H1 (cell line): ENCODE measurements around the gene BRD4. TPM values are rescaled to one million over a fixed set of nuclear protein-coding genes. Genes with fewer than 3 reads are reported as not detected.

Experiments used
- CTCF ChIA-PET: fragments of 300-600 bp; sonication (Branson Sonifier 250); formaldehyde crosslinking; loops from one replicate; lab custom pipeline; 2021; ENCODE audit not compliant: partially characterized antibody; lab: Charles Lee
- POLR2A ChIA-PET: fragments of 300-600 bp; sonication (Branson Sonifier 250); formaldehyde crosslinking; loops from one replicate; lab custom pipeline; 2021; ENCODE audit warnings: inconsistent platforms; ENCODE audit not compliant: partially characterized antibody; lab: Charles Lee
- DNase-seq, 2 experiments: peaks; one replicate each; pipeline versions ENCODE4 v3.0.0 to v3.0.0-alpha.2; 2010 to 2022; ENCODE audit warnings: low spot score in 2 of 2, low read depth in 1 of 2, mixed read lengths in 1 of 2
- FAIRE-seq: peaks from 2 replicates; lab custom pipeline; 2011; peaks lifted over from hg19 to GRCh38; lab: Jason Lieb, UNC
- H2AFZ ChIP-seq: 2 replicates; pipeline ENCODE4 v1.8.1; 2012; ENCODE audit warnings: low read length, inconsistent platforms
- H2AK5ac ChIP-seq: 2 replicates; pipeline ENCODE4 v1.6.1; 2013; ENCODE audit warnings: low read depth, low read length
- H2BK120ac ChIP-seq: replicated peaks from 2 replicates; pipeline ENCODE3; 2013; ENCODE audit warnings: low read depth, low read length, inconsistent platforms
- H2BK12ac ChIP-seq: 2 replicates; pipeline ENCODE4 v1.6.1; 2013; ENCODE audit warnings: low read depth, low read length
- H2BK15ac ChIP-seq: 2 replicates; pipeline ENCODE4 v1.6.1; 2013; ENCODE audit warnings: low read length
- H2BK20ac ChIP-seq: 2 replicates; pipeline ENCODE4 v1.6.1; 2013; ENCODE audit warnings: low read length
- H2BK5ac ChIP-seq: 2 replicates; pipeline ENCODE4 v1.6.1; 2013; ENCODE audit warnings: low read depth, low read length
- H3K14ac ChIP-seq: 2 replicates; pipeline ENCODE4 v1.6.1; 2013; ENCODE audit warnings: inconsistent platforms; ENCODE audit not compliant: insufficient read length
- H3K18ac ChIP-seq: 2 replicates; pipeline ENCODE4 v1.6.1; 2013; ENCODE audit warnings: low read length; ENCODE audit errors: extremely low read depth
- H3K23ac ChIP-seq: 2 replicates; pipeline ENCODE4 v1.6.1; 2013; ENCODE audit warnings: inconsistent platforms; ENCODE audit not compliant: insufficient read length
- H3K23me2 ChIP-seq: 2 replicates; pipeline ENCODE4 v1.6.1; 2013; ENCODE audit warnings: low read depth, low read length
- H3K27ac ChIP-seq: 2 replicates; pipeline ENCODE4 v1.6.1; 2011; ENCODE audit warnings: low read depth, low read length, inconsistent platforms
- H3K27me3 ChIP-seq, 4 experiments: replicated peaks in 1 of 4; 1 replicate in 1 of 4; 2 replicates in 3 of 4; pipeline versions ENCODE4 v1.6.1 to v1.8.1; 2011 to 2013; ENCODE audit warnings: low read length in 3 of 4, mild to moderate bottlenecking in 3 of 4, inconsistent platforms in 2 of 4, mixed read lengths in 2 of 4, moderate library complexity in 1 of 4; ENCODE audit not compliant: control insufficient read depth in 3 of 4, insufficient read depth in 3 of 4; ENCODE audit errors: extremely low read depth in 1 of 4
- H3K36me3 ChIP-seq, 4 experiments: 2 replicates each; pipeline versions ENCODE4 v1.6.1 to v1.8.1; 2011 to 2013; ENCODE audit warnings: mild to moderate bottlenecking in 4 of 4, low read length in 3 of 4, moderate library complexity in 2 of 4, control low read depth in 1 of 4, inconsistent platforms in 1 of 4; ENCODE audit not compliant: insufficient read depth in 4 of 4, control insufficient read depth in 2 of 4
- H3K4ac ChIP-seq: replicated peaks from 2 replicates; pipeline ENCODE3; 2013; ENCODE audit warnings: low read length, low read depth, mixed read lengths, inconsistent platforms; ENCODE audit not compliant: insufficient read length
- H3K4me1 ChIP-seq, 4 experiments: replicated peaks in 1 of 4; 1 replicate in 1 of 4; 2 replicates in 3 of 4; pipeline versions ENCODE4 v1.6.1 to v1.8.1; 2011 to 2013; ENCODE audit warnings: low read length in 3 of 4, inconsistent platforms in 2 of 4, mixed read lengths in 1 of 4; ENCODE audit not compliant: insufficient read depth in 4 of 4, control insufficient read depth in 3 of 4
- H3K4me2 ChIP-seq, 2 experiments: 2 replicates each; pipeline versions ENCODE4 v1.6.1 to v1.8.1; 2011 to 2013; ENCODE audit warnings: low read depth in 2 of 2, low read length in 2 of 2, control low read depth in 1 of 2, inconsistent platforms in 1 of 2, mild to moderate bottlenecking in 1 of 2; ENCODE audit not compliant: insufficient read depth in 1 of 2
- H3K4me3 ChIP-seq, 4 experiments: fragments of 200-600, 300-600 bp in 1 of 4; sonication (generic), shearing (Covaris generic), sonication (Bioruptor Twin) in 1 of 4; 2 replicates each; pipeline versions ENCODE4 v1.5.1 to v1.8.1; 2011 to 2016; ENCODE audit warnings: low read length in 4 of 4, low read depth in 3 of 4, control low read depth in 2 of 4, inconsistent platforms in 2 of 4, mild to moderate bottlenecking in 2 of 4, mixed read lengths in 1 of 4, moderate library complexity in 1 of 4; ENCODE audit not compliant: insufficient read depth in 2 of 4; ENCODE audit errors: extremely low read depth in 1 of 4
- H3K56ac ChIP-seq: replicated peaks from 2 replicates; pipeline ENCODE3; 2013; ENCODE audit warnings: low read depth, mild to moderate bottlenecking, mixed read lengths, low read length, inconsistent platforms; ENCODE audit not compliant: insufficient read length
- H3K79me1 ChIP-seq: 2 replicates; pipeline ENCODE4 v1.6.1; 2013; ENCODE audit warnings: low read depth, low read length, control low read depth
- H3K79me2 ChIP-seq, 2 experiments: 2 replicates each; pipeline versions ENCODE4 v1.6.1 to v1.8.1; 2012 to 2013; ENCODE audit warnings: low read length in 2 of 2, mild to moderate bottlenecking in 2 of 2, inconsistent platforms in 1 of 2; ENCODE audit not compliant: insufficient read depth in 2 of 2, control insufficient read depth in 1 of 2
- H3K9ac ChIP-seq, 4 experiments: replicated peaks in 1 of 4; 1 replicate in 1 of 4; 2 replicates in 3 of 4; pipeline versions ENCODE4 v1.6.1 to v1.8.1; 2011 to 2013; ENCODE audit warnings: low read depth in 3 of 4, low read length in 3 of 4, control low read depth in 2 of 4, mild to moderate bottlenecking in 2 of 4, moderate library complexity in 2 of 4, inconsistent platforms in 1 of 4; ENCODE audit errors: extremely low read depth in 1 of 4
- H3K9me3 ChIP-seq, 2 experiments: 2 replicates each; pipeline versions ENCODE4 v1.6.1 to v1.8.1; 2012 to 2013; ENCODE audit warnings: mild to moderate bottlenecking in 2 of 2, moderate library complexity in 2 of 2, control low read depth in 1 of 2, inconsistent platforms in 1 of 2, low read depth in 1 of 2, low read length in 1 of 2, mixed read lengths in 1 of 2; ENCODE audit not compliant: insufficient read depth in 2 of 2
- H4K20me1 ChIP-seq, 2 experiments: replicated peaks in 1 of 2; 2 replicates each; pipeline versions ENCODE3 to v1.8.1; 2011 to 2013; ENCODE audit warnings: inconsistent platforms in 2 of 2, low read length in 2 of 2, mild to moderate bottlenecking in 1 of 2; ENCODE audit not compliant: insufficient read depth in 2 of 2, control insufficient read depth in 1 of 2
- H4K5ac ChIP-seq: 2 replicates; pipeline ENCODE4 v1.6.1; 2013; ENCODE audit warnings: low read length, low read depth, mixed read lengths, inconsistent platforms; ENCODE audit not compliant: insufficient read length
- H4K8ac ChIP-seq: 2 replicates; pipeline ENCODE4 v1.8.0; 2013; ENCODE audit warnings: mild to moderate bottlenecking, moderate library complexity, low read length, inconsistent platforms; ENCODE audit not compliant: insufficient read depth; ENCODE audit errors: extremely low read depth
- H4K91ac ChIP-seq: replicated peaks from 2 replicates; pipeline ENCODE3; 2013; ENCODE audit warnings: low read length, mixed read lengths, inconsistent platforms; ENCODE audit not compliant: insufficient read length
- CHD1 ChIP-seq: IDR thresholded peaks from 2 replicates; pipeline ENCODE4 v1.6.1; 2012; ENCODE audit warnings: low read depth, low read length, improper control_type of control experiment
- EGR1 ChIP-seq: IDR thresholded peaks from 2 replicates; pipeline ENCODE4 v1.6.1; 2011; ENCODE audit warnings: low read depth, low read length, borderline replicate concordance
- EZH2 ChIP-seq: fragments of 200-600 bp; sonication (generic); IDR thresholded peaks from 2 replicates; pipeline ENCODE4 v1.7.1; 2012; ENCODE audit warnings: low read depth, mild to moderate bottlenecking, moderate library complexity, low read length, inconsistent platforms; ENCODE audit not compliant: severe bottlenecking
- PHF8 ChIP-seq: fragments of 200-600 bp; sonication (generic); conservative IDR thresholded peaks from 2 replicates; pipeline ENCODE4 v1.7.1; 2012; ENCODE audit warnings: low read depth, mild to moderate bottlenecking, inconsistent platforms, low read length, moderate library complexity
- POU5F1 ChIP-seq: IDR thresholded peaks from 2 replicates; pipeline ENCODE4 v1.6.1; 2011; ENCODE audit warnings: low read depth, mild to moderate bottlenecking, low read length, moderate library complexity
- SP1 ChIP-seq: IDR thresholded peaks from 2 replicates; pipeline ENCODE4 v1.6.1; 2011; ENCODE audit warnings: low read depth, low read length
- TAF7 ChIP-seq: optimal IDR thresholded peaks from 2 replicates; pipeline ENCODE3; 2011; ENCODE audit warnings: low read depth, mild to moderate bottlenecking, inconsistent platforms, low read length, moderate library complexity, borderline replicate concordance
- TBP ChIP-seq: IDR thresholded peaks from 2 replicates; pipeline ENCODE4 v1.6.1; 2011; ENCODE audit warnings: low read depth, low read length, improper control_type of control experiment
- WGBS, 2 experiments: shearing (Covaris generic) in 1 of 2; methylation state at CpG; one replicate each; pipeline versions ENCODE4 v1.1.6 to v1.1.7; 2013 to 2015; ENCODE audit warnings: low lambda C conversion rate in 2 of 2, mixed read lengths in 2 of 2, inconsistent platforms in 1 of 2, low coverage in 1 of 2, missing lambda C conversion rate in 1 of 2; ENCODE audit not compliant: insufficient replicate concordance in 2 of 2, insufficient coverage in 1 of 2, insufficient read length in 1 of 2; ENCODE audit errors: extremely low coverage in 1 of 2, missing lambda C conversion rate in 1 of 2; 5-methylcytosine and 5-hydroxymethylcytosine counted together
- polyA plus RNA-seq, 7 experiments: library from polyadenylated mRNA; depleted of rRNA in 3 of 7; stranded (reverse) in 5 of 7; unstranded in 2 of 7; fragments of >200 nt in 5 of 7; fragments of 200-250 nt in 2 of 7; gene quantifications; 1 replicate in 5 of 7; 2 replicates in 1 of 7; 4 replicates in 1 of 7; pipeline versions ENCODE4 v1.2.1 to v1.2.3, GENCODE V29; 2011 to 2013; ENCODE audit warnings: missing spikeins in 2 of 7, mixed read lengths in 2 of 7
- total RNA-seq: library from RNA; stranded (reverse); fragmentation: NEBNext Ultra II Directional; extraction: Animal tissue kit (Norgen Biotek cat#: 25700); gene quantifications from 2 replicates; pipeline ENCODE4 v1.2.1, GENCODE V29; 2021
- TF ChIP-seq, protein P1 (sequence below): IDR thresholded peaks from 2 replicates; pipeline ENCODE4 v1.6.1; 2012; ENCODE audit warnings: inconsistent platforms
- TF ChIP-seq, protein P2 (sequence below): IDR thresholded peaks from 2 replicates; pipeline ENCODE4 v1.6.1; 2011; ENCODE audit warnings: low read length, improper control_type of control experiment
- TF ChIP-seq, protein P3 (sequence below): IDR thresholded peaks from 2 replicates; pipeline ENCODE4 v1.6.1; 2012; ENCODE audit warnings: inconsistent platforms

Gene BRD4
- total and polyA plus RNA-seq, 2 of the 8 experiments (the other 6 are each of a cell fraction or from before 2014, with no cell fraction given) = 14.1 to 146 TPM

DNA sequence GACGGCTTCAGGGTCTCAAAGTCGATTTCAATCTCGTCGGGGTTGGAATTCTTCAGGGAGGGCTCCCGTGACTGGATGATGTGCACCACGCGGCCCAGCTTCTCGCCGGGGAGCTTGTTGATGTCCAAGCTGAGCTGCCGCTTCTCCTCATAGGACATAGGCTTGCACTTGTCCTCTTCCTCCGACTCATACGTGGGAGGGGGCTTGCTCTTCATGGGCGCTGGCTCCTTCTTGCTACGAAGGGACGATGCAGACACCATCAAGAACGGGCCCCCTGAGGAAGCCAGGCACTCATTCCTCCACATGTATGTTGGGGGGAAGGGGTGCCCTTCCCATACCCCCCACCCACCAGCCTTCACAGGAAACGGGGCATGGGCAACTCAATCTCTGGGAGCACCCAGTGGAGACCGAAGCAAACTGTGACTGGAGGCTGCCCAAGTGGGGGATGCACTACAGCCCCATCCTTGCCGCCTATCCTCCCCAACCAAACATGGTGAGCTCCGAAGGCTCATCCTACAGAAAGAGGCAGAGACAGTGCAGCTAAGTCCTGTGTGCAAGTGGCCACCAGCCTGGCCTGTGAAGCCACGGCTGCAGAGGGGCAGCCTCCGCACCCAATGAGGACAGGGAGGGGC, 76.9 kb downstream of the BRD4 start:
- Histone ChIP-seq H3K79me2 (peaks cover 0 to 11% of the 10 kb centered on the region in 2 experiments; a peak in 2 of 4 replicates), H3K23me2 (no peaks in the 10 kb centered on the region), H4K5ac (no peak overlapping the region), H3K4me2 (no peak overlapping the region), H3K27ac (no peak overlapping the region), H3K14ac (no peak overlapping the region), H4K8ac (no peak overlapping the region; the same call in 1 of the 2 replicates), H2AFZ (no peak overlapping the region), H3K23ac (no peak overlapping the region), H2BK20ac (no peak overlapping the region), H2BK15ac (no peak overlapping the region), H4K20me1 (peaks cover 33 to 45% of the 10 kb centered on the region in 2 experiments), H2BK120ac (no peak overlapping the region), H3K36me3 (peaks cover 52 to 75% (median 65%) of the 10 kb centered on the region in 4 experiments), H3K56ac (no peak overlapping the region), H3K18ac (no peak overlapping the region), H2AK5ac (no peak overlapping the region), H3K9me3 (no peaks in the 10 kb centered on the region), H4K91ac (no peak overlapping the region), H2BK5ac (no peak overlapping the region), H3K4me1 (peaks cover 0 to 15% (median 4%) of the 10 kb centered on the region in 4 experiments; a peak in 5 of 7 replicates), H2BK12ac (no peak overlapping the region), H3K4ac (no peak overlapping the region), H3K9ac (no peak overlapping the region), H3K27me3 (no peaks in the 10 kb centered on the region), H3K4me3 (no peak overlapping the region), H3K79me1 (peaks cover 7% of the 10 kb centered on the region; the same call in 1 of the 2 replicates)
- ChIA-PET POLR2A (interaction anchor here (0.6 to 1.7 kb wide), 2 partner anchors 14 to 71 kb away, joined by 3 to 6 read pairs; no protein-coding TSS in a partner anchor), CTCF (interaction anchor here (0.5 to 6.5 kb wide), 7 partner anchors 8 to 745 kb away, joined by 3 to 81 read pairs (median 5); no protein-coding TSS in a partner anchor)
- FAIRE-seq (no peak), DNase-seq (no peak)
- WGBS, 2 experiments = 95% methylated on average over 22 of the region's 22 CpGs; no CpG with 5 or more reads in 1 of the 2 experiments
- TF ChIP-seq, protein P1, sequence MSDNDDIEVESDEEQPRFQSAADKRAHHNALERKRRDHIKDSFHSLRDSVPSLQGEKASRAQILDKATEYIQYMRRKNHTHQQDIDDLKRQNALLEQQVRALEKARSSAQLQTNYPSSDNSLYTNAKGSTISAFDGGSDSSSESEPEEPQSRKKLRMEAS = no peak
- TF ChIP-seq TAF7 (no peak), EGR1 (no peak), SP1 (no peak), TBP (no peak), PHF8 (no peak), EZH2 (no peak), POU5F1 (no peak), CHD1 (no peak)
- TF ChIP-seq, protein P2, sequence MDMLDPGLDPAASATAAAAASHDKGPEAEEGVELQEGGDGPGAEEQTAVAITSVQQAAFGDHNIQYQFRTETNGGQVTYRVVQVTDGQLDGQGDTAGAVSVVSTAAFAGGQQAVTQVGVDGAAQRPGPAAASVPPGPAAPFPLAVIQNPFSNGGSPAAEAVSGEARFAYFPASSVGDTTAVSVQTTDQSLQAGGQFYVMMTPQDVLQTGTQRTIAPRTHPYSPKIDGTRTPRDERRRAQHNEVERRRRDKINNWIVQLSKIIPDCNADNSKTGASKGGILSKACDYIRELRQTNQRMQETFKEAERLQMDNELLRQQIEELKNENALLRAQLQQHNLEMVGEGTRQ = no peak
- TF ChIP-seq, protein P3, sequence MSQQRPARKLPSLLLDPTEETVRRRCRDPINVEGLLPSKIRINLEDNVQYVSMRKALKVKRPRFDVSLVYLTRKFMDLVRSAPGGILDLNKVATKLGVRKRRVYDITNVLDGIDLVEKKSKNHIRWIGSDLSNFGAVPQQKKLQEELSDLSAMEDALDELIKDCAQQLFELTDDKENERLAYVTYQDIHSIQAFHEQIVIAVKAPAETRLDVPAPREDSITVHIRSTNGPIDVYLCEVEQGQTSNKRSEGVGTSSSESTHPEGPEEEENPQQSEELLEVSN = no peak
